NCI-H2227 (cell line): ENCODE measurements around the gene SNX12.
A peak's percentile ranks its signal among the peaks of the same experiment; 100 is the strongest.

Experiments used
- DNase-seq: peaks from one replicate; lab custom pipeline; 2025; ENCODE audit not compliant: unreplicated experiment; lab: John Stamatoyannopoulos, UW

The SNX12 gene

DNA sequence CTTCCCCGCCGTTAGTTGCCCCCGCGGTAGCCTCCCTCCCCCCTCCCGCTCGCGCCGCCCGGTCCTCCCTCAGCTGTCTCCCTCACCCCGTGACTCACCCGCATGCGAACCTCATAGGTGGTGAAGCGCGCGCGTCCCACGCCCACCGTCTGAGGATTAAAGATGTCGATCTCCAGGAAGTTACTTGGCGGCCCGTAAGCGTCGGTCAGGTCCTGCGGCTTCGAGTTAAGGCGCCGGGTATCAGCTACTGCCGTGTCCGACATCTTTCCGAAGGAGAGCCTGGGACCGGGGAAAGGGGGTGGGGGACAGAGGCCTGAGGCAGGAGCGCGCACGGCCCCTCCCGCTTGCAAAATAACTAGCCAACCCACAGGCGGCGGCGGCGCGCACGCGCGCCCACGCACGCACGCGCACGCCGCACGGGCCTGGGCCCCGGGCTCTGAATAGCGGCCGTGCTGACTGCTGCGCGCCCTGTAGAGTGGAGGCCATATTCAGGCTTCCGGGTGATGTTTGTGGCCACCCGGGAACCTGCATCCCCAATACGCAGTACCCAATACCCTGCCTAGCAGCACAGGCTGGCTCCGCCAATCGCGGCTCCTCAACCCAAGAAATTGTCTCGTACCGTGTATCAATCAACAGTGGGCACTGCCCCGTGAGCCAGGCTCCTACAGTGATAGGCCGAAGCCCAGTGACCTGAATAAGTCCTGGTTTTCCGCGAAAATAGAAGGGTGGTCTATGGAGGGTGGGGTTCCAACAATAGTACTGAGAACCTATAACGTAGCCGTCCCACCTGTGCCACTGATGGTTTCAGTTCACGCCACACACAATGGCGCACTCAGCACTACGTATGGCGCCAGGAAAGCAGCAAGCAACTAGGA, at the start of gene SNX12:
Gene SNX12 (minus strand): TSS at position 291 of the 875 bp plus-strand sequence. CDS start 28 bp downstream, at position 263.
- peak; percentile 98 for DNase-seq

GRCh38 chrX:71117358-71117757, 49.2 kb upstream of the SNX12 start:
- DNase-seq: no peak

- no peak for DNase-seq
These were observed 43.8 kb upstream of the SNX12 start for GRCh38 chrX:71111921-71112431.

DNA sequence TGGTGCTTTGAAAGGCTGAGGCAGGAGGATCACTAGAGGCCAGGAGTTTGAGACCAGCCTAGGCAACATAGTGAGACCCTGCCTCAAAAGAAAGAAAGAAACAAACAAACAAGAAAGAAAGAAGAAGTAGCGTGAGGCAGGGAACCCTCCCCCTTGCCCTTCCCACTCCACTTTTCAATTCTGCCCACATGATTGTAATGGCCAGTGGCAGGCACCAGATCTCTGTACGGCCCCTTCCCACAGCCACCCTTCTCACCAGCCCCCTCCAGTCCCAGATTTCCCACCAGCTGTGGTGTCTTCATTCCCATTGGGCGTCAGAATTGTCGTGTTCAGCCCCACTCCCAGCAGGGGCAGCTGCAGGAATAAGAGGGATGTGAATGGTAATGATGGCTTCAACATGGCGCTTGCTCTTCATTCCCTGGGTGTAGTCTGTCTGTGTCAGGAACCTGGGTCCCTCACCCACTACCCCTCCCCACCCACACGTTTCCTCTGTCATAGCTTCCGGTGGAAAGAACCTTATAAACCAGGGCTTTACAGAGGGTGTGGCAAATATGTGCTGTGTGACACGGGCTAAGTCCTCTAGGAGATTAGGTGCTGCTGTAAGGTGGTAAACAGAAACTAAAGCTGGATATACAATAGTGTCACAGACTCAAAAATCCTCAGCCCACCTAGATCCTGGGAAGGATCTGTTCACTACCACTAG, 43.2 kb upstream of the SNX12 start, which contains the start of gene IL2RG:
Gene IL2RG (minus strand): TSS at position 437 of the 703 bp plus-strand sequence. CDS start 38 bp downstream, at position 399.
- no peak for DNase-seq

DNA sequence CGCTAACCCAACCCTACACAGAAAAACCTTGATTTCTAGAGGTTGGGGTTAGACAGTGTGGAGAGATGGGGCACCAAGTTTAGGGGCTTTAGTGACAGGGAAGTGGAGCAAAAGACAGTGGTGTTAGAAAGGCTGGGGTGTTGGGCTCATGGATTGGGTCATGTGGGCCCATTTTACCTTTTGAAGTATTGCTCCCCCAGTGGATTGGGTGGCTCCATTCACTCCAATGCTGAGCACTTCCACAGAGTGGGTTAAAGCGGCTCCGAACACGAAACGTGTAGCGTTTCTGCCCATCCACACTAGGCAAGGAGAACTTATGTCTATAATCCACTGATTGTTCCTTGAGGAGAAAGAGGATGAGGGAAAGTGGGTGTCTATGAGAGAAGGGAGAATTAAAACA, 40.9 kb upstream of the SNX12 start:
- no peak for DNase-seq

DNA sequence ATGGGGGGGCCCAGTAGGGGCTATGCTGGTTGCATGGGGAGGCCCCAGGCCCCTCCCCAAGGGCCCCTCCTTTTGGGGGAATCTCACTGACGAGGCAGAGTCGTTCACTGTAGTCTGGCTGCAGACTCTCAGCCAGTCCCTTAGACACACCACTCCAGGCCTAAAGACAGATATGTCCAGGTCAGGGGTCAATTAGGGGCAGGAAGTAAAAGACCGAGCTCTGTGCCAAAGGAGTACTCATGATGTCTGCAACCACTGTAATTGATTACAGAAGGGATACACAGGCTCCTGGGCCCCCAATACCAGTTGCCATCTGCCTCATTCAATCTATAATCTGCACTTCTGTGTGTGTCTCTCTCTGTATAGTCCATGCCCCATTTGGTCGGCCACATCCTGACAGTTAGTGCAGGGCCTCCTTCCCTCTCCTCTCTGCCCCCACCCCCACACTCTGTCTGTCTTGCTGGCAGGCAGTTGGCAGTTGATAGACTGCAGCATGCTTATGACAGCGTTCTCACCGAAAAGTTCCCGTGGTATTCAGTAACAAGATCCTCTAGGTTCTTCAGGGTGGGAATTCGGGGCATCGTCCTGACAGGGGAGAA, 39.7 kb upstream of the SNX12 start:
- no peak for DNase-seq

DNA sequence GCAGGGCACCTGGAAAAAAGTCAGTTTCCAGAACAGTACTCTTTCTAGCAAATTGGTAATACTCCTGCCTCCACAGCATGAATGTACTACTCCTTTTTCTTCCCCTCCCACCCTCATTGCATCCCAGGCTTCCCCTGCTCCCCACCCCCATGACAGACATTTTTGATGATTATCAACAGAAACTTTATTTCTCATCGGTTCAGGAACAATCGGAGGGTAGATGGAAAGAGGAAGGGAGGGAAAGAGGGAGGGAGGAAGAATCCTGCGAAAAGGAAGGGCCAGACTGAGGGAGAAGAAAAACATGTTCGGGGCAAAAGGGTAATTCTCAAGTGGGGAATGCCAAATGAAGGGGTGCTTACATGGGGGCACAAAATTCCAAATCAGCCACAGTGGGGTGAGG, 39.1 kb upstream of the SNX12 start:
- no peak for DNase-seq

GRCh38 chrX:71106427-71106826, 38.3 kb upstream of the SNX12 start, which contains the start of gene CXorf65:
TSS of gene CXorf65 (minus strand) at chrX:71106740. CDS start at chrX:71106556, 184 bp downstream.
- no peak for DNase-seq

- no peak for DNase-seq
These were observed 37.5 kb upstream of the SNX12 start for GRCh38 chrX:71105628-71106027.

- peak; percentile 25 for DNase-seq
These were observed 35.2 kb upstream of the SNX12 start for GRCh38 chrX:71103110-71103983.

DNA sequence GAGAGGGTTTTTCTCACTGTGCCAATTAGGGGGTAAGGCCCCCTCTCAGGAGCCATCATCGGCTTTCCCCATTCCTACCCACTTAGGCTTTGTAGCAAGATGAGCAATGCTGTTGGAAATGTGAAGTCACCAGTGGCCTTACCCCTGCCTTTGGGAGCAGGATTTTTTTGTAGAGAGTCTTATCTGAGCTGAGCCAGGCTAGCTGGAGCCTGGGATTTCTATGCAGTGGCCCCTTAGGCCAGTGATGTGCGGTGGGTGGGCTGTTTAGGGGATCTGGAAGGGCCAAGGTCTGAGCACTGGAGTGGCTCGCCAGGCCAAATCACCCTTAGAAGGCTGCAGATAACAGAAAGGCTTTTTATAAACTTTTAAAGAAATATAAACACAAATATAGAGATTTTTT, 34.2 kb upstream of the SNX12 start:
- no peak for DNase-seq

DNA sequence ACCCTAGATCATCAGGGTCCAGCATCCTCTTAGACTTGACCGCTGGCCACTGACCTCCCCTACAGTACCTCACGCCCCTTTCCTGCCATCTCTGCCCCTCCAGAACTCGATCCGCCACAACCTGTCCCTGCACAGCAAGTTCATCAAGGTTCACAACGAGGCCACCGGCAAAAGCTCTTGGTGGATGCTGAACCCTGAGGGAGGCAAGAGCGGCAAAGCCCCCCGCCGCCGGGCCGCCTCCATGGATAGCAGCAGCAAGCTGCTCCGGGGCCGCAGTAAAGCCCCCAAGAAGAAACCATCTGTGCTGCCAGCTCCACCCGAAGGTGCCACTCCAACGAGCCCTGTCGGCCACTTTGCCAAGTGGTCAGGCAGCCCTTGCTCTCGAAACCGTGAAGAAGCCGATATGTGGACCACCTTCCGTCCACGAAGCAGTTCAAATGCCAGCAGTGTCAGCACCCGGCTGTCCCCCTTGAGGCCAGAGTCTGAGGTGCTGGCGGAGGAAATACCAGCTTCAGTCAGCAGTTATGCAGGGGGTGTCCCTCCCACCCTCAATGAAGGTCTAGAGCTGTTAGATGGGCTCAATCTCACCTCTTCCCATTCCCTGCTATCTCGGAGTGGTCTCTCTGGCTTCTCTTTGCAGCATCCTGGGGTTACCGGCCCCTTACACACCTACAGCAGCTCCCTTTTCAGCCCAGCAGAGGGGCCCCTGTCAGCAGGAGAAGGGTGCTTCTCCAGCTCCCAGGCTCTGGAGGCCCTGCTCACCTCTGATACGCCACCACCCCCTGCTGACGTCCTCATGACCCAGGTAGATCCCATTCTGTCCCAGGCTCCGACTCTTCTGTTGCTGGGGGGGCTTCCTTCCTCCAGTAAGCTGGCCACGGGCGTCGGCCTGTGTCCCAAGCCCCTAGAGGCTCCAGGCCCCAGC, 32.7 kb upstream of the SNX12 start:
- no peak for DNase-seq

- no peak for DNase-seq
These were observed 31.6 kb upstream of the SNX12 start for GRCh38 chrX:71099736-71100135.

- DNase-seq: no peak
These were observed 30.9 kb upstream of the SNX12 start for GRCh38 chrX:71098951-71099506.

DNA sequence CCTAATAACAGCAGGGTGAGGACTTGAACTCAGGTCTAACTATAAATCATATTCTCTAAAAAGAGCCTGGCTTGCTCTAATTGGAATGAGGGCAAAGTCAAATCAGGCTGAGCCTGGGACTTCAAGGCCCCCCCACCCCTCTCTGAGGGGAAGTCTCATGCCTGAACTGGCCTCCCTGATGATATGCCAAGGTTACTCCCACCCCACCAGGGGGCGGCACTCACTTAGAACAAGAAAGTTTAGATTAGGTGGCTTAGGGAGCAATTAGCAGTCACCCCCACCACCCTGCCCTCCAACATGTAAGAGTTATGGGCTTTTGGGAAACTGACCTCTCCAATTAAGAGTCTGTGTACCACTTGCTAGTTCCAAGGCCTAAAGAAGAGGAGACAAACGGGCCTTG, 30.2 kb upstream of the SNX12 start:
- DNase-seq: peak; percentile 17

GRCh38 chrX:71096760-71097032, 28.6 kb upstream of the SNX12 start:
- DNase-seq: no peak

DNA sequence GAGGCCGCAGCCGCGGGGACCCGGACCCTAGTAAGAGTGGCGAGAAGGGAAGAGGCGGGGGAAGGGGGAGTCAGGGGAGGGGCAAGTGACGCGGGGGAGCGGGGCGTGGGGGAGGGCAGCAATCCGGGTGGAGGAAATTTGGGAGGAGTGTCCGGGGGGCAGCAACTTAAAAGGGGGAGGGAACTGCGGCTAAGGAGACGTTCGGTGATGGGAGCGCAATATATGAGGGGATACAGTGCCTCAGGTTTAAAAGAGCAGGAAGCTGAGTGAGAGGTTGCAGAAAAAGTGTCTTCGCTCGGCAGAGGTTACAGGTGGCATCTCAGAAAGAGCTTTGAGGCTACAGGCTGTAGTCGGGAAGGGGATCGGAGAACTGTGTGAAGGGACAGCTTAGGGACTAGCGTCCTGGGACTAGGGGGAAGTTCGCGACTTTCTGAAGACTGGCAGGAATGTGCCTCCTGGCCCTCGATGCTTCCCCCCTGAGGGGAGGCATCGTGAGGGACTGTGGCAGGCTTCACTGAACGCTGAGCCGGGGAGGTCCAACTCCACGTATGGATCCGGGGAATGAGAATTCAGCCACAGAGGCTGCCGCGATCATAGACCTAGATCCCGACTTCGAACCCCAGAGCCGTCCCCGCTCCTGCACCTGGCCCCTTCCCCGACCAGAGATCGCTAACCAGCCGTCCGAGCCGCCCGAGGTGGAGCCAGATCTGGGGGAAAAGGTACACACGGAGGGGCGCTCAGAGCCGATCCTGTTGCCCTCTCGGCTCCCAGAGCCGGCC, 28.0 kb upstream of the SNX12 start:
- DNase-seq: no peak

- peak; percentile 94 for DNase-seq
These were observed 27.4 kb upstream of the SNX12 start, which contains the start of gene FOXO4 for GRCh38 chrX:71095555-71095980. TSS of gene FOXO4 (plus strand) at chrX:71095851. CDS start at chrX:71096529, 678 bp downstream.
